ENCODE results near the gene BEND5. TPM values are rescaled to one million over a fixed set of nuclear protein-coding genes. Genes with fewer than 3 reads are reported as not detected.

Gene BEND5
- total RNA-seq, 1 donor from 2014 or later: 5.7 TPM

- ATAC-seq (no peak), DNase-seq (ENCODE audit: low spot score) (no peak)
- intact Hi-C loops (cut with DNase I): no loop called here
Observed at GRCh38 chr1:48688102-48688760, 88.5 kb downstream of the BEND5 start.

GRCh38 chr1:48687282-48688045 is 89.2 kb downstream of the BEND5 start:
- intact Hi-C loops (cut with DNase I): no loop called here
- ATAC-seq: no peak
- DNase-seq (ENCODE audit: low spot score): no peak

GRCh38 chr1:48686159-48686558 is 90.5 kb downstream of the BEND5 start:
- intact Hi-C loops (cut with DNase I): no loop called here
- no peak for ATAC-seq

GRCh38 chr1:48684381-48684780 is 92.3 kb downstream of the BEND5 start:
- ATAC-seq: peak; percentile 25
- intact Hi-C loops (cut with DNase I): no loop called here
- DNase-seq (ENCODE audit: low spot score): no peak

More at GRCh38 chr1:48686159-48686558, 90.5 kb downstream of the BEND5 start:
- no peak for DNase-seq (ENCODE audit: low spot score)

- peak; percentile 78 for ATAC-seq
- intact Hi-C loops (cut with DNase I): no loop called here
- DNase-seq (ENCODE audit: low spot score): no peak
Observed at GRCh38 chr1:48683839-48684238, 92.9 kb downstream of the BEND5 start.

- ATAC-seq: no peak
- DNase-seq (ENCODE audit: low spot score): no peak
- intact Hi-C loops (cut with DNase I): no loop called here
Observed at GRCh38 chr1:48681476-48682305, 95.0 kb downstream of the BEND5 start.

GRCh38 chr1:48680411-48681035 is 96.2 kb downstream of the BEND5 start:
- no peak for ATAC-seq
- intact Hi-C loops (cut with DNase I): no loop called here

GRCh38 chr1:48679859-48680258 is 96.8 kb downstream of the BEND5 start:
- DNase-seq (ENCODE audit: low spot score) (no peak), ATAC-seq (no peak)
- intact Hi-C loops (cut with DNase I): no loop called here

More at GRCh38 chr1:48680411-48681035, 96.2 kb downstream of the BEND5 start:
- DNase-seq (ENCODE audit: low spot score): no peak

GRCh38 chr1:48678710-48679505 is 97.8 kb downstream of the BEND5 start:
- ATAC-seq (no peak), DNase-seq (ENCODE audit: low spot score) (no peak)
- intact Hi-C loops (cut with DNase I): no loop called here
